ENCODE measurements around the gene SVOP. TPM values are rescaled to one million over a fixed set of nuclear protein-coding genes. Genes with fewer than 3 reads are reported as not detected.

The SVOP gene
- total RNA-seq, 1 donor from 2014 or later = 0.03 TPM

- no peak for DNase-seq (ENCODE audit: low spot score)
Measured at GRCh38 chr12:108975024-108975593, 45.8 kb downstream of the SVOP start.

- DNase-seq (ENCODE audit: low spot score) = no peak
Measured at GRCh38 chr12:108973629-108974152, 47.2 kb downstream of the SVOP start.

DNA sequence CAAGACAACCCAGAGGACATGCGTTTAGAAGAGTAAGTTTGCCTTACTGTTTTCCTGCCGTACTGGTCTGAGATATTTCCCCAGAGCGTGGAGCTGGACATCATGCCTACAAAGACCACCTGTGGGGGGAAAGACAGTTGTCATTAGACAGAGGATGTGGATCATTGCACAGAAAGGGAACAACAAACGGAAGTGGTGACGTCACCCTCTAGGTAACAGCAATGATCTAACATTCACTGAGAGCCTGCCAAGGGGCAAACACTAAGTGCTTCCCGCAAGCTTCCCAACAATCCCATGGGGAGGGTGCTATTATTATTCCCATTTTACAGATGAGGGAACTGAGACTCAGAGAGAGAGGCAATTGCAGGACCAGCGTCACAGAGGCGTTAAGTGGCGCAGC is 48.5 kb downstream of the SVOP start:
- no peak for DNase-seq (ENCODE audit: low spot score)

DNA sequence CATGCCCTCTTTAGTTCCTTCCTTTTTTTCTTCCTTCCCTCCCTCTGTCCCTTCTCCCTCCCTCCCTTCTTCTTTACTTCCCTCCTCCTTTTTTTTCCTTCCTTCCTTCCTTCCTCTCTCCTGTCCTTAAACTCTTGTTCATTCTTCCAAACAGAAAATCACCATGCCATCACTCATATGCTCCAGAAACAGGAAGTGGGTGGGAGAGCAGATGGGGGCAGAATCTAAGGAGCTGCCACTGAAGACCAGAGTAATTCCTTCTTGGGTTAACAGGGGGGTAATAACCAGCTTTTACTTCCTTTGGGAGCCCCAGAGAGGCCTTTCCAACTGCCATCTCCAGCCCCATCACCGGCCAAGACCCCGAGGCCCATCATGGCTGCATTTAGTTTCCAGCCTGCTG is 51.2 kb downstream of the SVOP start:
- no peak for DNase-seq (ENCODE audit: low spot score)

GRCh38 chr12:108967869-108968540 is 52.9 kb downstream of the SVOP start:
- no peak for DNase-seq (ENCODE audit: low spot score)

- DNase-seq (ENCODE audit: low spot score) = no peak
Measured at GRCh38 chr12:108966378-108967151, 54.3 kb downstream of the SVOP start.

- DNase-seq (ENCODE audit: low spot score) = no peak
Measured at GRCh38 chr12:108965886-108966285, 55.0 kb downstream of the SVOP start.

DNA sequence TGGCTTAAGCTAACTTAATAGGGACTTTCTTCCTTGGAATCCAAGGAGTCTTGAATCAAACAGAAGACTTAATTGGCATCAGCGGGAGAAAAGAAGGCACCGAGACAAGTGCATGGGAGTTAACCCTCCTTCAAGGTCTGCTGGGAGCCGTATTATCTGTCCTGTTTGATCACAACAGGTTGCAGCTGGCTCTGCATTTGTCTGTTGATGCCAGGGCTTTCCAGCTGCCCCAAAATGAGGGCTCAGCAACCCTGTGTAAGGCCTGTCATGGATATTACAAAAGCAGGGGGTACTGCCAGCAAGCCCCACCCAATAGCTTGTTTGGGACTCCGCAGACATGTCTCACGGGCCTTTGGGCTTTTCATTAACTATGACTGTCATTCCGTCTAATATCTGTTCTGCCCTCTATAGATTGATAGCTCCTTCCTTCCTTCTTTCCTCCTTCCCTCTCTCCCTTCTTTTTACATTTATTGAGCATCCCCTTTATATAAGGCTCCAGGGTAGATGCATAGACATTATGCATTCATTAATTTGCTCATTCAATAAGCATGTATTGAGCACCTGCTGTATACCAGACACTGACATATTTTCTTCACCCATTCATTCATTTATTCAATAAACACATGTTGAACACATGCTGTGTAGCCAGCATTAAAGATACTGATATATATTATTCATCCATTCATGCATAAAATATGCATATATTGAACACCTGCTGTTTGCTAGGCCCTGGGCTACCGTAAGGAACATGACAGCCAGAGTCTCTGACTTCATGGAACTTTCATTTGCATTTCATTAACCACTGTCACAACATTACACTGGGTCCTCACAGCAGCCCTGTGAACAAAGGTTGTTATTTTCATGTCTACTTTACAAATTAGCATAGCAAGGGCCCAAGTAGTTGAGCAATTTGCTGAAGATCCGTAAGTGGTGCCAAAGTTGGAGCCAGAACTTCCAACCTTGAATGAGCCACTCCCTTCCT is 56.2 kb downstream of the SVOP start:
- no peak for DNase-seq (ENCODE audit: low spot score)

DNA sequence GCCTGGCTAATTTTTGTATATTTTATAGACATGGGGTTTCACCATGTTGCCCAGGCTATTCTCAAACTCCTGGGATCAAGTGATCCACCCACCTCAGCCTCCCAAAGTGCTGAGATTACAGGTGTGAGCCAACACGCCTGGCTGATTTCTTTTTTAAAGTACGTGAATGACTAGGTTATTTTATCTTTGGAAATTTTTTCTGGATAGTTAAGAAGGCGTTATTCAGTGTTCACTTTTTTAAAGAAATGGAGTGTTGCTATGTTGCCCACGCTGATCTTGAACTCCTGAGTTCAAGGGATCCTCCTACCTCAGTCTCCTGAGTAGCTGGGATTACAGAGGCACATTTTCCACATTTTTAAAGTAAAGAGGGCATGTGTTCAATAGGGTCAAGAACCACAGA is 58.6 kb downstream of the SVOP start:
- no peak for DNase-seq (ENCODE audit: low spot score)

DNA sequence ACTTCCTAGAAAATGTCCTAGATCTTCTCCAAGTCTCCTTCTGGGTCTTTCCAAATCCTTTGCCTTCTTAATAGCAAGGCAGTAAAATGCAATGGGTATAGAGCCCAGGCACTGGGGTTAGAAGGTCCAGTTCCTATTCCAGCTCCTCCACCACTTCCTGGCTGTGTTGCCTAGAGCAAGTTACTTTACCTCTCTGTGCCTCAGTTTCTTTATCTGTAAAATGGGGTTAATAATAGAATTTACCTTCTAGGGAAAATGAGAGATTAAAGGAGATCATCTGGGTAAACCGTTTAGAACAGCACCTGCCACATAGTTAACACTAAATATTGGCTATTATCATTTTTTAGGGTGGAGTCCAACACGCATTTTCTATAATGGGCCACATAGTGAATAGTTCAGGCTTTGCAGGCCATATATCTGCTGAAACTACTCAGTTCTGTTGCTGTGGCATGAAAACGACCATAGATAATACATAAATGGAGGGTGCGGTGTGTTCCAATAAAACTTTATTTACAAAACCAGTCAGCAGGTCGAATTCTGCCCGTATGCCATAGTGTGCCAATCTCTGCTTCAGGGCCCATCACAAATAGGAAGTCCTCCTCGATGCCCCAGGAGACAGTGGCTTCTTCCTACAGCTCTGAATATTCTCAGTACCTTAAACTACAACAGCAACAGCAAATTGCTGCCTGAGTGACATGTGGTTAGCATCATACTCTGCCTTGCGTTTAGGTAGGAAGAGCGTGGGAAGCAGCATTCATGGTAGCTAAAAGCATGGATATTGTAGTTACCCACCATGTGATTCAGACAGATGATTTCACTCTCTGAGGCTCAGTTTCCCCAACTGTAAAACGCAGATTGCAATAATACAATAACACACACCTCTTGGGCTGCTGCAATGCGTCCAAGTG is 60.9 kb downstream of the SVOP start:
- no peak for DNase-seq (ENCODE audit: low spot score)

- DNase-seq (ENCODE audit: low spot score) = no peak
Measured at GRCh38 chr12:108955225-108955835, 65.5 kb downstream of the SVOP start.

DNA sequence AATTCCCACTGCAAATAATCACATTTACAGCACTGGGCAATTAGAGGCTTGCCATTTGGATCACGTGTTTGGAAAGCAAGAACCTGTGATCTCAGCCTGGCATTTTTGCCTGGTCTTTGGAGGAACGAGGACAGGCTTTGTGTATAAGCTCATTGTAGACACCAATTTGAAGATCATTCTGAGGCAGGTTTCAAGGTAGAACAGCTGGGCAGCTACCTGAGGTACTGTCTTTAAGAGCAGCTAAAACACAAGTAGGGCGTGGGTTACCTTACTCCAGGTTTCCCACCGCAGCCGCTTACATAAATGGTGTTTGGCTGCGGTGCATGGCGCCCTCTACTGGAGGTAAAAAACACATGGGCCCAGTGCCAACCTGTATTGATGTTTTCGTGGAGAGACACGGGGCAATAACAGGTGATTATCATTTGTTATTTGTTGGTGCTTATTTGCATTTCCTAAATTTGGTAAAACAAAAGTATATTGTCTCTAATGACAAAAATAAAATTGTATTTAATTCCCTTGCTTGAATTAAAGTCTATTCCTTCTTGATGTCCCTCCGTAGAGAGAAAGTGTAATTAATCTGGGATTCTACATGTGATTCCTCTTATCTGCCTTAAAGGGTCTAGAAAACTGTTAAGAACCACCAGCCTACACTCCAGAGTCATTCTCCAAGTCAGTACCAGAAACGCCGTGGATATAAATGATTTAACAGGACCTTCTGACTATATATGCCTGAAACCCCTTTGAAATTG is 69.7 kb downstream of the SVOP start:
- DNase-seq (ENCODE audit: low spot score) = peak; percentile 80

DNA sequence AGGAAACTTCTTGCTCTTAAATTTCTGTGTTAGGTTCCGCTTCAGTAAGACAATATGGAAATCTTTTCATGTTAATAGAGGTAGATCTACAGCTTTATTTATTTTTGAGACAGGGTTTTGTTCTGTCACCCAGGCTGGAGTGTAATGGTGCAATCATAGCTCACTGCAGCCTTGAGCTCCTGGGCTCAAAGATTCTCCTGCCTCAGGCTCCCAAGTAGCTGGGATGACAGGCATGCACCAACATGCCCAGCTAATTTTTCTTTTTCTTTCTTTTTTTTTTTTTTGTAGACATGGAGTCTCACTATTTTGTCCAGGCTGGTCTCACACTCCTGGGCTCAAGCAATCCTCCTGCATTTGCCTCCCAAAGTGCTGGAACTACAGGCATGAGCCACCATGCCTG is 70.9 kb downstream of the SVOP start:
- DNase-seq (ENCODE audit: low spot score) = no peak

GRCh38 chr12:108948367-108948766 is 72.5 kb downstream of the SVOP start:
- no peak for DNase-seq (ENCODE audit: low spot score)

GRCh38 chr12:108947097-108947496 is 73.8 kb downstream of the SVOP start:
- no peak for DNase-seq (ENCODE audit: low spot score)

GRCh38 chr12:108940138-108940537 is 80.7 kb downstream of the SVOP start:
- DNase-seq (ENCODE audit: low spot score) = no peak

DNA sequence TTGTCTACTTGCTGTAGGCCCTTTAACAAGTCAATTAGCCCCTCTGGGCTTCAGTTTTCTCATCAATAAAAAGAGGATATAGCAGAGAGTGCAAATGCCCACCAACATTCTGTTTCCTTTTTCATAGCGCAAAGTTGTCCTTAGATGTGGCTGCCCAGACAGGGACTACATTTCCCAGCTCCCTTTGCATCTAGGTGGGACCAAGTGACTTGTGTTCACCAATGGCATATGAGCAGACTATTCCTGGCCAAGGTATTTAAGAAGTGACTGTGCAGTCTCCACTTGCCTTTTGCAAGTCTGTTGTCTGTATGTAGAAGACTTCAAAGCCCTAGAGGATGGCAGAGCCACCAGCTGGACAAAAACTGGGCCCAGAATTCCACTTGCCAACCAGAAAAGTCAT is 81.3 kb downstream of the SVOP start:
- no peak for DNase-seq (ENCODE audit: low spot score)

DNA sequence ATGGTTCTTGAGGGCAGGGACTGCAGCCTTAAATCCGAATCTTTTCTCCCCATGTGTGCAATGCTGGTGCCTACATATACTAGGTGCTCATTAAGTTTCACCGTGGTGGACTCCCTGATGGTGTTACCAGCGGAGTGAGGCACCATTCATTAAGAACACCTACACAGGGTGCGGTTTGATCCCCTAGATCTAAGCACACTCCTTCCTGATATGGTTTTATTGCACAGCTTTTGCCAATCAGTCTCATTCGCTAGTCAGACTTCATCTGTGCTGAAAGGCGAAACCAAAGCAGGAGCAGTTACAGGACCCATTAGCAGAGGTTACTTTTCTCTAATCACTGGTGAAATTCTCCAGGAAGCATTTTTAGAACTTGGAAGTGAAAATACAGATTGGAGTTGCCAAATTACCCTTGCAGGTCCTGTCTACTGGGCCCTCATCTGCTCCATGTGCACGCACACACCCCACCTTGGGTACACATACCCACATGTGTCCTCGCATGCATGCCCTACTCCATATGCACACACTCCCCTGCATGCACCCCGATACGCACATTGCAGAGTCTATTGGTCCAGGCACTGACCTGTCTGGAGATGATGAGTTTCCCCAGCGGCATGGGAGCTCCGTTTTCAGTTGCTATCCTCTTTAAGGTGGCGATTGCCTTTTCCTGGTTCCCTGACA is 82.5 kb downstream of the SVOP start:
- DNase-seq (ENCODE audit: low spot score) = no peak
